NCI-H345 treated with DMSO at 0.1 percent for 48 hours (cell line): ENCODE data around the gene CLIC3.
A peak's percentile ranks its signal among the peaks of the same experiment; 100 is the strongest.
"Not testable (repeated sequence)": the region's sequence is repeated elsewhere in the genome, so short reads cannot be mapped to it uniquely, and the experiment has no call there.

ENCODE experiments used
- DNase-seq: peaks from one replicate; lab custom pipeline; 2025; ENCODE audit not compliant: unreplicated experiment; lab: John Stamatoyannopoulos, UW

Gene CLIC3

DNA sequence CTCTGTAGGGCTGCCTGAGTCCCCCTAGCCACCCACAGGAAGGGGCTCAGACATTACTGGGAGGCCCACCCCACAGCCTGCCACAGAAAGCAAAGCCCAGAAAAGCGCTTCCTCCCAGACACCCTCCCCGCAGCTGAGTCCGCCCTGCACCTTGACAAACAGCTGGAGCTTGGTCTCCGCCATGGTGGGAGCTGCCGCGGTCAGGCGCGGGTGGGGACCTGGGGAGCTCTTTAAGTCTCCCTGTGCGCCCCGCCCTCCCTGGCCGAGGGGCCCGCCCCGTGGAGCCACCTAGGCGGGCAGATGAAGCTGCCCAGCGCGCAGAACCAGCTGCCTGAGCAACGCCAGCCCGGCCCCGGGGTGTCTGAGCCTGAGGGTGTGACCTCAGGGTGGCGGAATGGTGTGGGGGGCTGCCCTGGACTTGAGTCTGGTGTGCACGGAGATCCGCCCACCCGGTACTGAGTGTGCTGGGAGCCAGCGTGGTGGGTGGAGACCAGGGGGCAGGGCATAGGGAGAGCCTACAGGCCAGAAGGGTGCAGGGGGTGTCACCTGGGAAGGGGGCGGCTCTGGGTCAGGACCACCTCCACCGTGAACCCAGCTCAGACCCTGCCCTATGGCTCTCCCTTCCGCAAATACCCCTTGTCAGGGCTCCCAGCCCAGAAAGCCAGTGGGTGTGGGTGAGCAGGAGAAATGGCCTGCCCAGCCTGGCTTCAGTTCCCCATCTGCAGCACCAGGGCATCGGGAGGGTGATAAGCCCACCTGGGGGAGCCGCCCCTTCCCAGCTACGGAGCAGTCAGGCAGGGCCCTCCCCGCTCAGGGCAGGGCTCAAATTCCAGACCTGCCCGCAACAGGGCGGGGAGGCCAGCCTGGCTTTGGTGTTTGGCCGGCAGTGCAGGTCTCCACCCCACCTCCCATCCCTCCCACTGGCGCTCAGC, at the start of gene CLIC3:
Gene CLIC3 (minus strand): TSS at position 208 of the 932 bp plus-strand sequence. CDS start 25 bp downstream, at position 183.
- no peak for DNase-seq

GRCh38 chr9:137045294-137046087, 49.1 kb upstream of the CLIC3 start:
- DNase-seq = no peak

DNA sequence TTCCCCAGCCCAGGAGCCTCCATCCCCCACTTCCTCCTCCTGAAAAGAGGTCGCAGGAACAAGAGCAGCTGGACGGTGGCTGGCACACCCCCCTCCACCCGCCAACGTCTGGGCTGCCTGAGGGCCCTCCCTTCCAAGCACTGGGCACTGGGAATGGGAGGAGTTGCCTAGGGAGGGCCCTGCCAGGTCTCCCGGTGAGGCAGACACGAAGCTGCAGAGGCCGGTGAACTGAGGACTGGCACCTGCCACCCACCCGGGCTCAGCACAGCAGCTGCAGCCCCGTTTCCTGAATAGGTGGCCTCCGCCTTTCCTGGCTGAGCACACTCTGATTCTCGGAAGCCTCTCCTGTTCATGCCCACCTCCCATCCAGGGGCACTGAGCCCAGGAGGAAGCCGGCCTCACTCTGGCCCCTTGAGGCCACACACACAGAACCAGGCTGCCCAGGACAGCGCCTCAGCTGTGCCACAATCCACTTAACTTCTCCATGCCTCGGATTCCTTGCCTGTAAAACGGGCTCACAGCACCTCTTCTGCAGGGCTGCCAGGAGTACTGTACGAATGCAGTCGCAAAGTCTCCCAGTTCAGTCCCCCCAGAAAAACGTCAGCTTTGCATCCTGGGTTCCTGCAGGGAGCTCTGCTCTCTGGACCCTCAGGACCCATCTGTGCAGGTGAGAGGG, 48.3 kb upstream of the CLIC3 start:
- peak; percentile 60 for DNase-seq

- DNase-seq = no peak
These were observed 47.7 kb upstream of the CLIC3 start for GRCh38 chr9:137044037-137044436.

DNA sequence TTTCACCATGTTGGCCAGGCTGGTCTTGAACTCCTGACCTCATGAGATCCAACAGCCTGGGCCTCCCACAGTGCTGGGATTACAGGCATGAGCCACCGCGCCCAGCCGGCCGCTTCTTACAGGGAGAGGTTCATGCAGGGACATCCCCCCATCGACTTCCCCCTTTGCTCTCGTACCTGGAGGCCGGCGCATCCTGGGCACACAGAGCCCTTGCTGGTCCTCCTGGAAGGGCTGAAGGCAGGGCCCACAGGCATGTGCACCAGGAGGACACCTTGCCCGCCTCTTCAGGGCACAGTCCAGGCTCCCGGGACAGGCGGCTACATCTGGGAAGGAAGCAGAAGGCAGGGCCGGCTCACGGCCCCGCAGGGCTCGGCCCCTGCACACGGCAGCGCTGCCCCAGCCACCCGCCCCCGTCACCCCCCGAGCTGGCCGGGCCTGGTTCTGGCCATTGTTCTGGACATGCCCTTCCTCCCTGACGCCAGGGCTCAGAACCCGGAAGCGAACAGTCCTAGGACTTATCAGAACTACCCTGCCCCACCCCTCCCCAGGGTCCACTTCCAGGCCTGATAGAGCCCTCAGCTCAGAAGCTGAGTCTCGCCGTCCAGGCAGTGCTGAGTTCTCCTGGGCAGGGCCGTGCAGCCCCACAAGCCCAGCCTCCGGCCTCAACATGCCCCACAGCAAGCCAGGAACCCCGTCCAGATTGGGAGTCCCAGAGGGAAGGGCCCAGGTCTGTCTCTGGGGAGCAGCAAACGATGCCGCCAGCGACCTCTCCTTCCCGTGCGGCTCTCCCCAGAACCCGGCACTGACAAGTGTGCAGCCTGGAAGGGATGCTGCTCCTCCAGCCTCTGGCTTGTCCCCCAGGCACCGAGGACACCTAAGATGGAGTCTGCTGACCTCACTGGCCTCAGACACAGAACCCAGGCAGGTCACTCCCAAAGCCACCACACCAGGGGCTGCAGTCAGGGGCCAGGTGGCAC, 46.7 kb upstream of the CLIC3 start:
- DNase-seq = no peak

- no peak for DNase-seq
These were observed 44.8 kb upstream of the CLIC3 start for GRCh38 chr9:137041124-137041523.

GRCh38 chr9:137040568-137040967, 44.2 kb upstream of the CLIC3 start:
- no peak for DNase-seq

DNA sequence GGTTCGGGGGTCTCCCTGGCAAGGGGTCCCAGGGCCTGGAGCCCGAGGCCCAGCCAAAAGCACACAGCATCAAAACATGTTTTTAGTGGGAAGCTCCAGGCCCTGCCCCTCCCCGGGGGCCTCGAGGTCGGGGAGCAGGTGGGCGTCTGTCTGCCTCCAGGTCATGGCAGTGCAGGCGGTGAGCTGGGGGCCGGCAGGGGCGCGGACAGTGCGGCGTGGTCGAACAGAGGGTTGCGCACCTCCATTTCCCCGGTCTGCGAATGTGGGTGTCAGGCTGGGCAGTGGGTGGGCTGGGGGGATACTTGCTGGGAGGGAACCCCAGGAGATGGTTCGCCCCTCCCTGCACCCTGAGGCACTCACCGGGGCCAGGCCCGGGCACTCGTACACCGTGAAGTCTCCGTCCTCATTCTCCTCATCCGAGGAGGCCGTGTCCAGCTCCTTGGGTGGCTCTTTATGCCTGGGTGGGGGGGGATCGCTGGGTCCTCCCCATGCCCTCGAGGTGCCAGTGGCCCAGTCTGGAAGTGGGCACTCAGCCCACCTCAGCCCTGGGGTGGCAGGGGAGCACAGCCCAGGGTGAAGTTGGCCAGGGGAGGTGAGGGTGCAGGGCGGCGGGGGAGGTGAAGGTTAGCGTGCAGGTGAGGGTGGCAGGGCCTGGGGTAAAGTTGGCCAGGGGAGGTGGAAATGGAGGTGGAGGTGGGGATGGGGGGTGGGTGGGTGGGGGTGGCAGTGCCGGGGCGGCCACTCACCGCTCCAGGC, 43.4 kb upstream of the CLIC3 start:
- no peak for DNase-seq

- no peak for DNase-seq
These were observed 42.5 kb upstream of the CLIC3 start for GRCh38 chr9:137038916-137039315.

GRCh38 chr9:137037483-137037882, 41.1 kb upstream of the CLIC3 start:
- no peak for DNase-seq

DNA sequence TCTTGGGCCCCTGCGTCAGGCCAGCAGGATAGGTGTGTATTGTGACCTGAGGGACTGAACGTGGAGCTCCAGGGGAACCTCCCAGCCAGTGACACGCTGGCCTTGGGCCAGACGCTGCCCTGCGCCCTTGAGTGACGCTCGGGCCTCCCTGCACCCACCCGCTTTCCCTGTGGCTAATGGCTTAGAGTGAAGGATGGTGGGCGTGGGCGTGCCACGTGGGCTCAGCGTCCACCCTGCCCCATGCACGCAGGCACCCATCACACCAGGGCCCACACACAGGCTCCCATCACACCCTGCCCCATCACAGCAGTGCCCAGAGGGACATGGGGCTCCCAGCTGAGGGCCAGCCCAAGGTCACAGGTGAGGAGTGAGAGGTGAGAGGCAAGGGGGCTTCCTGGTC, 40.7 kb upstream of the CLIC3 start:
- DNase-seq = no peak

GRCh38 chr9:137035937-137036336, 39.6 kb upstream of the CLIC3 start:
- DNase-seq = no peak

DNA sequence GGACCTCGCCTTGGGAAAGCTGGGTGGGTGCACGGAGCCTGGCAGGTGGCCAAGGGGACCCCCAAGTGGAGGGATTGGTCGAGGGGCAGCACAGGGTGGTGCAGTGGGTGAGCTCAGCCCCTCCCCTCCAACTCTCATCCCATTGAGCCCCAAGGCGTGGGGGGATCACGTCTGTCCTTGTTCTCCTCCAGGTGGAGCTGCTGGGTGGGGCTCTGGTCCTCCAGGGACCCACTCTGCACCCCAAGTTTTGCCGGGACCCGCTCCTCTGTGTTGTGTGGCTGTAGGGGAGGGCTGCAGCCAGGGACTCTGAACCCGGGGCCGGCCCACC, 39.1 kb upstream of the CLIC3 start:
- DNase-seq = no peak

DNA sequence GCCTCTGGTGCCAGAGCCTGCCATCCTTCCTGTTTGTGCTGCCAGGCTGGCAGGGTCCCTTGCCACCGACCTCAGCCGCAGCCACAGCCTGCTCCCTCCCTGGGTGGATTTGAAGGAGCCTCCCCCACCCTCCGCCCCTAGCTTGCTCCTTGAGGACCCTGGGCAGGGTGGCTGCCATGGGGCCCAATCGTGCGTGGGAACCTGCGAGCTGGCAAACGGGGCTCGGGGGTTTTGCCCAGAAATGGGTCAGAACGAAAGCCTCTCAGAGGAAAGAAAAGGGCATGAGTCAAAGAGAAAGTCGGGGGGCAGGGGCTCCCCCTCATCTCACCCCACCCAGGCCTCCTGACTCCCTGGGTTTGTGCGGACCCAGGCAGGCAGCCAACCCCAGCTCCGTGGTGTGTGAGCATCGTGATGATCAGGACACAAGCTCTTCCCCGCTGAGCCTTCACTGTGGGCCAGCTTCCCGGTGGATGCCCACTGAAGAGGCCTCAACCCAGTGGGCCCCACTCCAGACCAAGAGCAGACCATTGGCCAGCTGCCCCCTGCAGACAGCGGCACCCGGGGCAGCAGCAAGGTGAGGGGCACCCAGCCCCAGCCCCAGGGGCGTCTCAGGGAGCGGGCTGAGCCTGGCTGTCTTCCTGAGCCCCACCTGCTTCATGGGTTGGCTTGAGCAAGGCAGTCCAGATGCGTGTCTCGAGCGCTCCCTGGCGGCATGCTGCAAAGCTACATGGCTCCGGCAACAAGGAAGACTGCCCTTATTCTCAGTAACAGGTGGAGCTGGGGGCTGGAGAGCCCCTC, 38.5 kb upstream of the CLIC3 start:
- DNase-seq = peak; percentile 81

- no peak for DNase-seq
These were observed 37.8 kb upstream of the CLIC3 start for GRCh38 chr9:137034039-137034708.

GRCh38 chr9:137033481-137033880, 37.1 kb upstream of the CLIC3 start:
- DNase-seq = not testable (repeated sequence)

GRCh38 chr9:137032858-137033257, 36.5 kb upstream of the CLIC3 start:
- DNase-seq = no peak

- DNase-seq = no peak
These were observed 35.7 kb upstream of the CLIC3 start, which contains the start of gene FUT7 for GRCh38 chr9:137031904-137032640. TSS of gene FUT7 (minus strand) at chr9:137032088. CDS start at chr9:137031991, 97 bp downstream.
